HepG2 (cell line): ENCODE data around the gene BRIP1. TPM values are rescaled to one million over a fixed set of nuclear protein-coding genes. Genes with fewer than 3 reads are reported as not detected.

Source experiments
- ATAC-seq: fragments of 200-7000 bp; cut with Tn5 transposase; 3 replicates; pipeline ENCODE4 v1.9.1; 2020; ENCODE audit warnings: mild to moderate bottlenecking, moderate library complexity
- BruUV-seq: library from RNA; stranded (reverse); fragments of 400-500 nt; replicated peaks from 2 replicates; lab custom pipeline; 2021; lab: Mats Ljungman, UMichigan
- CTCF ChIA-PET: fragments of 300-600 bp; formaldehyde crosslinking; extraction: SDS; loops from one replicate; lab custom pipeline; 2021; ENCODE audit warnings: low total read pairs, inconsistent platforms, low intra/inter-chr PET ratio; lab: Yijun Ruan, JAX
- POLR2A ChIA-PET: fragments of 350-600 bp; sonication (Branson Sonifier 250); formaldehyde crosslinking; loops from one replicate; lab custom pipeline; 2020; ENCODE audit warnings: antibody characterized with exemption, inconsistent platforms; lab: Yijun Ruan, JAX
- DNase-seq: peaks from one replicate; pipeline ENCODE4 v3.0.0-alpha.2; 2015; ENCODE audit warnings: low spot score
- FAIRE-seq: peaks from 3 replicates; lab custom pipeline; 2011; peaks lifted over from hg19 to GRCh38; lab: Jason Lieb, UNC
- H2AFZ ChIP-seq: one replicate; pipeline ENCODE4 v1.6.1; 2011; ENCODE audit warnings: low read length, inconsistent platforms
- H3K27ac ChIP-seq: fragments of 300-600 bp; 3 replicates; pipeline ENCODE4 v1.8.0; 2011; ENCODE audit warnings: mixed run types, mild to moderate bottlenecking, mixed read lengths, low read length, inconsistent platforms; ENCODE audit not compliant: insufficient read depth; ENCODE audit errors: extremely low read length
- H3K27me3 ChIP-seq, 2 experiments: fragments of 200-600 bp in 1 of 2; 2 replicates in 1 of 2; 3 replicates in 1 of 2; pipeline versions ENCODE4 v1.6.0 to v1.8.0; 2011; ENCODE audit warnings: low read length in 2 of 2, mild to moderate bottlenecking in 2 of 2, moderate library complexity in 2 of 2, inconsistent platforms in 1 of 2; ENCODE audit not compliant: insufficient read depth in 2 of 2, control insufficient read depth in 1 of 2
- H3K36me3 ChIP-seq, 2 experiments: fragments of 200-600 bp in 1 of 2; replicated peaks in 1 of 2; 2 replicates in 1 of 2; 3 replicates in 1 of 2; pipeline versions ENCODE4 v1.5.1 to v1.8.0; 2011; ENCODE audit warnings: low read length in 2 of 2, inconsistent platforms in 1 of 2; ENCODE audit not compliant: insufficient read depth in 2 of 2, control insufficient read depth in 1 of 2
- H3K4me1 ChIP-seq: 2 replicates; pipeline ENCODE4 v1.5.1; 2012; ENCODE audit warnings: low read length, inconsistent platforms; ENCODE audit not compliant: insufficient read depth
- H3K4me2 ChIP-seq: 2 replicates; pipeline ENCODE4 v1.6.0; 2011; ENCODE audit warnings: low read depth, low read length, inconsistent platforms
- H3K4me3 ChIP-seq, 3 experiments: fragments of 200-600 bp in 1 of 3; sonication (generic), shearing (Covaris generic) in 1 of 3; replicated peaks in 1 of 3; 2 replicates each; pipeline ENCODE4 v1.5.1; 2011 to 2016; ENCODE audit warnings: low read length in 3 of 3, inconsistent platforms in 2 of 3, low read depth in 2 of 3, mild to moderate bottlenecking in 2 of 3, control low read depth in 1 of 3, mixed read lengths in 1 of 3; ENCODE audit not compliant: insufficient read depth in 1 of 3
- H3K79me2 ChIP-seq: one replicate; pipeline ENCODE4 v1.6.1; 2011; ENCODE audit warnings: low read length, inconsistent platforms; ENCODE audit not compliant: insufficient read depth
- H3K9ac ChIP-seq: 2 replicates; pipeline ENCODE4 v1.6.0; 2011; ENCODE audit warnings: mild to moderate bottlenecking, low read depth, low read length, inconsistent platforms; ENCODE audit not compliant: insufficient read depth
- H3K9me3 ChIP-seq: 2 replicates; pipeline ENCODE4 v1.5.1; 2012; ENCODE audit warnings: mild to moderate bottlenecking, low read length
- H4K20me1 ChIP-seq: 2 replicates; pipeline ENCODE4 v1.6.0; 2011; ENCODE audit warnings: inconsistent platforms, mild to moderate bottlenecking, low read length, moderate library complexity; ENCODE audit not compliant: insufficient read depth
- GPBP1L1 ChIP-seq: sonication (generic); formaldehyde crosslinking; IDR thresholded peaks from 2 replicates; pipeline ENCODE4 v1.5.0; 2020; ENCODE audit warnings: mild to moderate bottlenecking, missing genetic modification reagents
- HMGA1 ChIP-seq: sonication (generic); formaldehyde crosslinking; conservative IDR thresholded peaks from 2 replicates; pipeline ENCODE4 v1.4.0; 2020; ENCODE audit warnings: missing genetic modification reagents
- HNRNPH1 ChIP-seq: fragments of 200-400 bp; formaldehyde crosslinking; optimal IDR thresholded peaks from 2 replicates; pipeline ENCODE3; 2017; ENCODE audit warnings: mild to moderate bottlenecking, low read depth, low read length
- HNRNPK ChIP-seq: fragments of 200-400 bp; formaldehyde crosslinking; IDR thresholded peaks from 2 replicates; pipeline ENCODE4 v1.6.1; 2018; ENCODE audit warnings: low read length, low read depth, moderate library complexity, mild to moderate bottlenecking; ENCODE audit not compliant: poor library complexity, severe bottlenecking
- ISX ChIP-seq: sonication (generic); formaldehyde crosslinking; conservative IDR thresholded peaks from 2 replicates; pipeline ENCODE4 v1.5.0; 2020; ENCODE audit warnings: missing genetic modification reagents
- MTERF4 ChIP-seq: sonication (generic); formaldehyde crosslinking; IDR thresholded peaks from 2 replicates; pipeline ENCODE4 v1.8.0; 2023; ENCODE audit warnings: mild to moderate bottlenecking, missing genetic modification reagents
- PHF21A ChIP-seq: sonication (generic); formaldehyde crosslinking; IDR thresholded peaks from 2 replicates; pipeline ENCODE4 v1.5.0; 2020; ENCODE audit warnings: mild to moderate bottlenecking, missing genetic modification reagents
- SRSF9 ChIP-seq: fragments of 200-400 bp; formaldehyde crosslinking; IDR thresholded peaks from 2 replicates; pipeline ENCODE4 v1.6.1; 2018; ENCODE audit warnings: borderline replicate concordance, mild to moderate bottlenecking, low read depth, low read length; ENCODE audit not compliant: insufficient read depth, poor library complexity, severe bottlenecking
- ZFAT ChIP-seq: sonication (generic); formaldehyde crosslinking; conservative IDR thresholded peaks from 2 replicates; pipeline ENCODE4 v1.8.1; 2023; ENCODE audit warnings: missing genetic modification reagents, inconsistent platforms
- ZNF605 ChIP-seq: sonication (generic); formaldehyde crosslinking; IDR thresholded peaks from 2 replicates; pipeline ENCODE4 v1.8.0; 2022; ENCODE audit warnings: mild to moderate bottlenecking, missing genetic modification reagents
- ZNF749 ChIP-seq: sonication (generic); formaldehyde crosslinking; IDR thresholded peaks from 2 replicates; pipeline ENCODE4 v1.8.0; 2022; ENCODE audit warnings: mild to moderate bottlenecking, missing genetic modification reagents, moderate library complexity, borderline replicate concordance
- WGBS: methylation state at CpG from one replicate; pipeline ENCODE4 v1.1.6; 2017; ENCODE audit warnings: low lambda C conversion rate; 5-methylcytosine and 5-hydroxymethylcytosine counted together
- in situ Hi-C: cut with HindIII; loops from 2 replicates; pipeline ENCODE4 v1.10.0; 2017; ENCODE audit warnings: low pct_unique_long_range_greater_than_20kb; ENCODE audit not compliant: extremely low pct_ligation_motif_present
- intact Hi-C: fragments of 100-400 bp; cut with micrococcal nuclease; formaldehyde crosslinking; loops from one replicate; pipeline ENCODE4 v1.10.0; 2022; ENCODE audit not compliant: unreplicated experiment
- polyA plus RNA-seq, 8 experiments: library from polyadenylated mRNA; depleted of rRNA in 3 of 8; stranded (reverse) in 7 of 8; unstranded in 1 of 8; fragments of >200 nt; fragmentation: Illumina TruSeq in 4 of 8; extraction: Trizol in 4 of 8; gene quantifications; 2 replicates each; pipeline versions ENCODE4 v1.2.1 to v1.2.3, GENCODE V29; 2011 to 2016; ENCODE audit warnings: low read depth in 4 of 8, missing spikeins in 1 of 8, mixed read lengths in 1 of 8; ENCODE audit not compliant: insufficient read depth in 1 of 8
- total RNA-seq, 5 experiments: library from RNA; depleted of rRNA; stranded (reverse); fragments of >200 nt; fragmentation: Illumina TruSeq; extraction: Trizol; gene quantifications; 2 replicates each; pipeline ENCODE4 v1.2.3, GENCODE V29; 2016; ENCODE audit warnings: low read depth in 1 of 5

Gene BRIP1
- total and polyA plus RNA-seq, 2 of the 13 experiments (the other 11 are each of a cell fraction or from before 2014, with no cell fraction given): 3.8 to 27.7 TPM

- CTCF ChIA-PET: no interaction called here
- no peaks in the 10 kb centered on the region for H3K79me2 ChIP-seq
- H3K9me3 ChIP-seq: no peaks in the 10 kb centered on the region
- POLR2A ChIA-PET: no interaction called here
- ATAC-seq (no peak), FAIRE-seq (no peak), DNase-seq (no peak)
- H3K27me3 ChIP-seq: no peaks in the 10 kb centered on the region; a peak in 1 of 5 replicates
- no peaks in the 10 kb centered on the region for H4K20me1 ChIP-seq
- no peak overlapping the region for H2AFZ ChIP-seq
- no TSS peak for BruUV-seq
- no peak overlapping the region for H3K27ac ChIP-seq
- in situ Hi-C loops (no loop called here), intact Hi-C loops (no loop called here)
- WGBS: 14% methylated on average over 3 of the region's 3 CpGs
- no peak overlapping the region for H3K4me2 ChIP-seq
- no peak overlapping the region for H3K9ac ChIP-seq
- no peak for TF ChIP-seq ISX (CRISPR knock-in tag)
- no peak for TF ChIP-seq HNRNPH1
- no peak for TF ChIP-seq MTERF4 (CRISPR knock-in tag)
- TF ChIP-seq PHF21A: no peak
- no peak for TF ChIP-seq HMGA1 (CRISPR knock-in tag)
- no peaks in the 10 kb centered on the region for H3K36me3 ChIP-seq
- no peak overlapping the region for H3K4me3 ChIP-seq
- H3K4me1 ChIP-seq: no peaks in the 10 kb centered on the region
Observed at GRCh38 chr17:61645920-61646319, 217.4 kb downstream of the BRIP1 start.

- H3K36me3 ChIP-seq: no peaks in the 10 kb centered on the region
- H3K4me2 ChIP-seq: no peak overlapping the region
- no peaks in the 10 kb centered on the region; a peak in 1 of 5 replicates for H3K27me3 ChIP-seq
- ATAC-seq (no peak), FAIRE-seq (no peak), DNase-seq (no peak)
- no peak overlapping the region for H2AFZ ChIP-seq
- H3K27ac ChIP-seq: no peak overlapping the region
- no peaks in the 10 kb centered on the region for H4K20me1 ChIP-seq
- POLR2A ChIA-PET: no interaction called here
- CTCF ChIA-PET: no interaction called here
- intact Hi-C loops: no loop called here
- H3K9ac ChIP-seq: no peak overlapping the region
- no peaks in the 10 kb centered on the region for H3K4me1 ChIP-seq
- H3K9me3 ChIP-seq: no peaks in the 10 kb centered on the region
- H3K4me3 ChIP-seq: no peak overlapping the region
- 3% methylated on average over 2 of the region's 2 CpGs for WGBS
- BruUV-seq: no TSS peak
- no peaks in the 10 kb centered on the region for H3K79me2 ChIP-seq
- TF ChIP-seq HNRNPK: peak; percentile 62
- no peak for TF ChIP-seq ZFAT (CRISPR knock-in tag)
- no peak for TF ChIP-seq GPBP1L1 (CRISPR knock-in tag)
- no peak for TF ChIP-seq ZNF749 (CRISPR knock-in tag)
- TF ChIP-seq SRSF9: peak; percentile 94
- TF ChIP-seq ZNF605 (CRISPR knock-in tag): no peak
- in situ Hi-C loops: no loop called here
Observed at GRCh38 chr17:61644800-61645774, 218.2 kb downstream of the BRIP1 start.
